ENCODE data around the gene EGR4.
A peak's percentile ranks its signal among the peaks of the same experiment; 100 is the strongest.

EGR4 gene

DNA sequence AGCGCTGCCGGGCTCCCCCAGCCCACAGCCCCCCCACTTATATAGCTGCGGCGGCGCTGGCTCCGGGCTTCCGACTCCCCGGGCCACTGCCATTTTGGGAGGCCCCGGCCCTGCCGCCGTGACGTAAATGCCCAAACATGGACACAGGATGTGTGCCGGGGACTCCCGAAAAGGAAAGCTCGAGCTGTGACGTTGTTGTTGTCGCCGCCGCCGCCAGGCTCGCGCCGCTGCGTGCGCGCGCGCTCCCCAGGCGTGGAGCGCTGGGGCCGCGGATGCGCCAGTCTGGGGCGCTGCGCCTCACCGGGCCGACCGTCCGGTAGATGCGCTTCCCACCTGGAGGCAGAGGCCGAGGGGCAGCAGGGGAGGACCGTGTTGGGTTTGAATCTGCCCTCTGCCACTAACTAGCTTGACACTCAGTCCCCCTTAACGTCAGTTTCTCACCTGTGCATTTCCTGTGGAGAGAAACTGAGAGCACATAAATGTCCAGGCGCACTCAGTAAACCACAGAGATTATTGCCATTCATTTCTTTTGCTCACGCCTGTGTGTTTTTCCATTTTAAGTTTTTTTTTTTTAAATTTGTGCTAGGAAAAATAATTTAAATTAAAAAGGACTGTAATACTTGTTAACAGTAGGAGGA lies at the start of gene EGR4:
EGR4 (minus strand) TSS at position 15 of the 638 bp plus-strand sequence. CDS start 231 bp downstream, outside the sequence.
- peak; percentile 80 to 87 for DNase-seq (ENCODE audit: low read depth in 2 of 2)

DNA sequence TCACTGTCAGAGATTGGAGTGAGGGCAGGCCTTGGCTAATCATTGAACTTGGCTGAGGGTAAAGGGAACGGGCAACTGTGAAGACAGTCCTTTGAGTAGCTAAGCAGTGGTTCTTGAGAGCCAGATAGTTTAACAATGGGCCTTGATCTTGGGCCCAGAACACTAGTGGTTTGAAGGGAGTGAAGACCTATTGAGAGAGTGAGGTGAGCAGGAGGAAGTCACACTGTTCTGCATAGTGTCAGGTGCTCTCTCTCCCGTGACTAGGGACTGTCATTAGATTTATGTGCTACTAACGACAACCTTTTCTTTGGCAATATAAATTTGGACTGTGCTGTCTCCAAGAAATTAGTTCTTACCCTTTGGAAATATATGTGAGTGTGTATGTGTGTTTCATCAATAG lies 47.7 kb upstream of the EGR4 start:
- no peak for DNase-seq (ENCODE audit: low read depth in 2 of 2)

DNA sequence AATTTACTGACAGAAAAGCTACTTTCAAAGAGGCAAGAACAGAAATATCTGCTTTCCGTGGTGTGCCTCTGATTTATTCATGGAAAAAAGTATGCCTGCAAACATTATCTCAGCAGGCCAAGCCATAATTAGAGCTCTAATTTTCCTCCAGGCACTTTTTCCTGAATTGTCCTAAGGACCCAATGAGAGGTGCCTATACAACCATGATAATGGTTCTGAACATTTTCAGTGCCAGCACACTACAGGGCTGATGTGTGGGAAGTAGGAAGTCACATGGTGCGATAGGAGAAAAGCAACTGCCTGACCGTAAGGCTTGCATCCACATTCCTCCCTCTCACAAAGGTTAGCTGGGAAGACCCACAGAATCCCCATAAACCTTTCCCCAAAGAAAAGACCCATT lies 45.9 kb upstream of the EGR4 start:
- DNase-seq (ENCODE audit: low read depth in 2 of 2), result no peak

DNA sequence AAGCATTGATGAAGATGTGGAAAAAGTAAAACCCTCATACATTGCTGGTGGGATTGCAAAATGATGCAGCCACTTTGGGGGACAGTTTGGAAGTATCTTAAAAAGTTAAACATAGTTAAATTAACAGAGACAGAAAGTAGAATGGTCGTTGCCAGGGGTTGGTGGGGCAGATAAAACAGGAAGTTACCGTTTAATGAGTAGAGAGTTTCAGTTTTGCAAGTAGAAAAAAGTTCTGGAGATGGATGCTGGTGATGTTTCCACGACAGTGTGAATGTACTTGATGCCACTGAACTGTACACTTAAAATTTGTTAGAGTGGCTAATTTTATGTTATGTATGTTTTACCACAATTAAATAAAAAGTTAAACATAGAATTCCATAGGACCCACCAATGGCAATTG lies 44.5 kb upstream of the EGR4 start:
- DNase-seq (ENCODE audit: low read depth in 2 of 2), result no peak

DNA sequence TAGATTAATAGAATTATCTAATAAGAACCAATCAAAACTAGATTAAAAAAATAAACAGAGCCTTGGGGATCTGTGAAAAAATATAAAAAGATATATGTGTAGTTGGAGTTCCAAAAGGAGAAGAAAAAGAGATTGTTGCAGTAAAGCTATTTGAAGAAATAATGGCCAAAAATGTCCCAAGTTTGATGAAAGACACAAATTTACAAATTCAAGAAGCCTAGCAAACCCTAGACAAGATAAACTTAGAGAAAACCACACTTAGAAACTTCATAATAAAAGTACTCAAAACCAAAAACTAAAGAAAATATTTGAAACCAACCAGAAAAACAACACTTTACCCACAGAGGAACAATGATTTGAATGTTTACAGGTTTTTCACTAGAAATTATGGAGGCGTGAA lies 41.3 kb upstream of the EGR4 start:
- DNase-seq (ENCODE audit: low read depth in 2 of 2), result no peak

DNA sequence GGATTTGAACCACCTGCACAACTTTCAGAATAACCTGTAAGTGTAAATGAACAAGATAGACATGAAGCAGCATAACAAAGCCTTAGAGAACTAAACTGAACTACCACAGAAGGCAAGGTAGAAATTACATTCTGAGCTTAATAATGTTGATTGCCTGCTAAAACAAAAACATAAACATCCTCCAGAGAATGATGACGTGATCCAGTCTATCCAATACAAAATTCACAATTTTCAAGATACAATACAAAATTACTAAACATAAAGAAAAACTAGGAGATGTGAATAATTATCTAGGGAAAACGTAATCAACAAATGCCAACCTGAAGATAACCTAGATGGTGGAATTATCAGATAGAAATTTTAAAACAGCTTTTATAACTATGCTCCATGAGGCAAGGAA lies 40.7 kb upstream of the EGR4 start:
- no peak for DNase-seq (ENCODE audit: low read depth in 2 of 2)

DNA sequence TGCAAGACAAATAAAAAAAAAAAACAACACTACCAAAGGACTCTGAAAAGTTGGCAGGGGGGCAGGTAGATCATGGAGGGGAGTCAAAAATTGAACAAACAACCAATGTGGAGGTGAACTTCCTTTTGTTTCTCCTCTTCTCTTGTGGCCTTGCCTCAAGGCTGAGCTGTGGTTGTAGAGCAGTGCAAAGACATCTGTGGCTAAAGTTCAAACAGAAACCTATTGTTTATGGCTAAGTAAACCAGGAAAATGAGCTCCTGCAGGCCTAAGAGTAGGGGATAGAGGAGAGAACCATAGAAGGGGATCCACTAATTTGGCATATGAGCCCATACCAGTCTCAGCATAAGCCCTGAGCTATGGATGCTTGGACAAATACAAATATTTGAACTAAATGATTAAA lies 40.2 kb upstream of the EGR4 start:
- no peak for DNase-seq (ENCODE audit: low read depth in 2 of 2)

DNA sequence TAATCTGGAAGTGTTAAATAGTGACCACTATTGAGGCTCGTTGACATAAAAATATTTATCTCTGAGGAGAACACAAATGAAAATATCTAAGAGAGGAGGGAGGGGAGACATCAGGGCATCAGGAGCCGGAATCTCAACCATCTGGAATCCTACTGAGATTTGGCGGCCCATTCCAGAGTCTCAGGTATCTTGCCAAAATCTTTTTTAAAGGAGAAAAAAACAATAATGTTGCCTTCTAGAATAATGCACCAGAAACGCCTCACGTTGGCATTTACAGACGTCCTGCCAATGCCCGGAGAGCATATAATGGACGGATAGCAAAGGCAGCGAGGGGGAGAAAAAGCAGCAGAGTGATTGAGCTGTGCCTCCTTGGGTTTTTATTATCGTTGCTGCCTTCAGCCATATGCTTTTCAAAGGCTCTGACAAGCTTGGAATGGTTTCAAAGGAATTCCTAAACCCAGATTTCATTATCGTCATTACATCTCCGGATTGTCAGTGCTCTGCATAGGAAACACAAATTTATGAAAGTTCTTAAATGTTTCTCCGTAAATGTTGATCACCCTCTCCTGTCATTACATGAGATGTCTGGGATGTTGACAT lies 30.9 kb upstream of the EGR4 start:
- no peak for DNase-seq (ENCODE audit: low read depth in 2 of 2)

DNA sequence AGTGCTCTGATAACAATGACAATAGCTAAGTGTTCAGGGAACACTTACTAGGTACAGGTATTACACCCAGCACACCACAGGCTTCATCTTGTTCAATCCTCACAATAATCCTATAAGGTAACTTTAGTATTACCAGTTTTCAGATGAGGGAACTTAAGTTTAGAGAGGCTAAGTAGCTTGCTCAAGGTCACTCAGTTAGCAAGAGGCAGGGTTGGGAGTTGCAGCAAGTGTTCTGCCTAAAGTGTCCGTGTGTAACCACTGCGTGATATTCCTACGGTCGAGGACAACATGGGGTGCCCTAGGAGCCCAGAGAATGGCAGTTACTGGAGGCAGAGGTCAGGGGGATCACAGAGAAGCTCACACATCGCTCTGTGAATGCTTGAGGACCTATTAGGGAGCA lies 30.2 kb upstream of the EGR4 start:
- no peak for DNase-seq (ENCODE audit: low read depth in 2 of 2)

DNA sequence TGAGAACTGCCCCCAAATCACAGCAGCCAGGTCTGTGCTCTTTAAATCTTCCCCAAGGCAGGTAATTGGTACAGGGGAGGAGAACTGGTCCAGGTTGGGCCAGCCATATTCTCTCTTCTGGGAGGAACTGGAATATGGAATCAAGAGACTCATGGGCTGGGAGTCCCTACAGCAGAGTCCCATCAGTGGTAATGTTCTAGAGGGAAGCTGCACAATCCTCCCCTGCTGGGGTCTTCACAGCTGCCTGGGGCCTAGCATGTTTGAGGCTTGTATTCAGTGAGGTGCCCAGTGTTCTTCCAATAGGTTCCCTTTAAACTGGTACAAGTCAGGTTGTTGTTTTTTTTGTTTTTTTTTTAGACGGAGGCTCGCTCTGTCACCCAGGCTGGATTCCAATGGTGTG lies 21.1 kb upstream of the EGR4 start:
- no peak for DNase-seq (ENCODE audit: low read depth in 2 of 2)

DNA sequence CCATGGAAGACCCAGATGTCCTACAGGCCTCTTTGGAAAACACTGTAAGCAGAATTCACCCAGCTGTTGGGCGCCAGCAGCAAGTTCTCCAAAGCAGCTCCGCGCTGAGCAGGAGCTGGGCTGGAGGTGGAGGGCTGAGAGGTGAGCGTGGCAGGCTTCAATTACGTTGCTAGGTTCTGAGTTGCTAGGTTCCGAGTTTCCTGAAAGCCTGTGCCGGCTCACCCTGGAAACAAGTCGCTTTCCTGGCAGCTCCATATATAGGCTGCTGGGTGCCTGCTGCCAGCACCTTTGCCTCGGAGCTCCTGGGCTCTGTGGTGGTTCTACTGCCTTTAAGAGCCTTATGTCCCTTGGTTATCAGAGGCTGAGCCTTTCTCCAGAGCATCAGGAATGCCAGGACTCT lies 14.4 kb upstream of the EGR4 start:
- no peak for DNase-seq (ENCODE audit: low read depth in 2 of 2)

DNA sequence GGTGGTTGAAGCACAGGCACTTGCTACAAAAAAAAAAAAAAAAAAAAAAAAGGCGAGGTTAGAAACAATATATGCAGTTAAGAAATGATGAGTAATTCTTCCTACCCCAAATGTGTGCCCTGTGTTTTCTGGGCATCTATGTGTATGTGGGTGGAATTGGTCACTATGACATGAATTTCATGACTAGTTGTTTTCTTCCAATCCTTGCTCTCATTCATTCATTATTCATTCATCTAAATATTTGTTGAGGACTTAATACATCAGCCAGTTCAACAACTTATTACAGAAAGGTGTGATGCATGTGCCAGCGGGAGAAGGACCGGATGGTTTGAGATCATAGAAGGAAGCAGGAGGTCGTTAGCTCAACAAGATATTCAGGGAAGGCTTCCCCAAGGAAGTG lies 8.3 kb upstream of the EGR4 start:
- no peak for DNase-seq (ENCODE audit: low read depth in 2 of 2)

DNA sequence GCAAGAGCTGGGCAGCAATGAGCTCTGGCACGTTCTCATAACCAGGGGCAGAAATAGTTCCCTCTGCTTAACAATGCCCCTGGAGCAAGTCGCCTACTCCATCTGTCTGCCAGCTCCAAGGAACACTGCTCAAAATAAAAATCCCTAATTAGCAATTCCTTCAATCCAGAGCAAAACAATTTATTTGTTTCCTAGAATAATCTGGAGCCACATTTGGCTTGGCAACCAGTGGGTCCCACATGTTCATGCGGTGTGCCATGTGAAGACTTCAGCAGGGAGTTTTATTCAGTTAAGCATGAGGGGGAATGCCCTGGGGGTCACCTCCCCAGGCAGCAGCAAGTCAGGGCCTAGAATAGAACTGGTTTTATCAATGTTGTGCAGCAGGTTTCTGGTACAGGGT lies 7.6 kb upstream of the EGR4 start:
- no peak for DNase-seq (ENCODE audit: low read depth in 2 of 2)

DNA sequence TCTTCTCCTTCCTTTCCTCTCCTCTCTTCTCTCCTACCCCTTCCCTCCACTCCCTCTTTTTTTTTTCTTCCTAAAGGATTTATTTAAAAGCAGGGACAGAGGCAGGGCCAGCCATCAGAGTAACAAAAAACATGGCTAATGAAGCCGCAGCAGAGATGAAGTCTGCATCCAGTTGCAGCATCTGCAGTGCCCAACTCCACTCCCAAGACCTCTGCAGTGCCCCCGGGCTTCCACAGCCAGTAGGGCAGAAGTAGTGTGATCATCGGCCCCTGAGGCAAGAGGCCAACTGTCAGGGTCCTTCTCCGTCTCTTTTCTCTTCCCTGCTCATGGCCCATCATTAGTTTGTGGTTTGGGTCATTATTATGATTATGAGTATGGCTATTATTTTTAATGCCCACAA lies 4.2 kb upstream of the EGR4 start:
- DNase-seq (ENCODE audit: low read depth in 2 of 2), result no peak

DNA sequence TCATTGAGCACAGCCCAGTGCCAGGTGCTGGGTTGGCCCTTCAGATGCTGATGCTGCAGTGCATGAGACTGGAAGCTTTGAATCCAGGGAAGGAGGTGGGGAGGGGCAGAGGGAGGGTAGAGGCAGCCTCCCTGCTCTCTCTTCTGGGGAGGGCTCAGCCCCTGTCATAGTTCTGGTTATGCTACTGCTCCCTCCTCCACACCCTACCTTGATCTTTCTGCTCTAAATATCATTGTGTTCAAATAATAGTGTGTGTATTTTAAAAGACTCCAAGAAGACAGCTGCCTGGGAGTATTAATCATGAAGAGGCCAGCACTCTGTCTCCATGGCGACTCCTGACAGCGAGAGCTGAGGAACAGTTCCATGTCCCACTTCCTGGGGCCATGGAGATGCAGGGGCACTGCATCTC lies 3.8 kb upstream of the EGR4 start:
- DNase-seq (ENCODE audit: low read depth in 2 of 2), result no peak

DNA sequence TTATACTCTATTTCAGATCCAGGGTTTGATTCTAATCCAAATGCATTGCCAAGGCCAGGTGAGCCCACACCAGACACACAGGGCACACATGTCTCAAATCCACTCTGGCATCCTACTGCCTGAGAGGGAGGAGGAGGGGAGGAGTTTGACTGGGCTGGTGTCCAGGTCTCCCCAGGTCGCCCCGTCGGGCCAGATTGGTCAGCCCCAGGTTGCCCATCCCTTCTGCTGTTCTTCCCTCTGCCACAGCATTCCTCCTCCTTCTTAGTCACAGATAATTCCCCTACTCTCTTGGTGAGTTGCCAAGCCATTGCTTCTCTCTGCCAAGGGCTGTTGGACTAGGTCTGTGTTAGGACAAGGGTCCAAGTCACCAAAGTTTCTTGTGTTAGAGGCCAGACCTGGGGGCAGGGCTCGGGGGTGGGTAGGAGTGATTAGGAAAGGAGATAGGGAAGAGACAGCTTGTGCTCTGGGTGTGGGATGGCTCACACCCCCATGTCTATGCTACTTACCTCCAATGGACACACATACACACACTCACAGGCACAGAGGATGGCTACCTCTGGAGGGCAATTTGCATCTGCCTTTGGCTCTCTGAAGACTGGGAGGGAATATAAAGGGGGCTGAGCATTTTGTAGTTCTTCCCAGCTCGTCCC lies 2.5 kb upstream of the EGR4 start:
- no peak for DNase-seq (ENCODE audit: low read depth in 2 of 2)

DNA sequence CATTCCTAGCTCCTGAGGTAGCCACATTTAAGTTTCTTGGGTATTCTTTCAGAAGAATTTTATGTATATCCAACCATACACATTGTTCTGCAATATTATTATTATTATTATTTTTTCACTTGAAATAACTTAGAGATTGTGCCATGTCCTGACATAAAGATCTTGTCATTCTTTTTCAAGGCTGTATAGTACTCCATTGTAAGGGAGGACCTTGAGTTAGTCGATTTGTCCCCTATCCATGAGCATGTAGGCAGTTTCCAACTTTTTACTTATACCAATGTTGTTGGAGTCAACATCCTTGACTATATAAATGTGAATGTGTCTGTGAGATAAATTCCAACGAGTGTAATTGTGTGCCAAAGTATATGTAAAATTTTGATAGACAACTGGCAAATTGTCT lies 891 bp upstream of the EGR4 start:
- no peak for DNase-seq (ENCODE audit: low read depth in 2 of 2)

DNA sequence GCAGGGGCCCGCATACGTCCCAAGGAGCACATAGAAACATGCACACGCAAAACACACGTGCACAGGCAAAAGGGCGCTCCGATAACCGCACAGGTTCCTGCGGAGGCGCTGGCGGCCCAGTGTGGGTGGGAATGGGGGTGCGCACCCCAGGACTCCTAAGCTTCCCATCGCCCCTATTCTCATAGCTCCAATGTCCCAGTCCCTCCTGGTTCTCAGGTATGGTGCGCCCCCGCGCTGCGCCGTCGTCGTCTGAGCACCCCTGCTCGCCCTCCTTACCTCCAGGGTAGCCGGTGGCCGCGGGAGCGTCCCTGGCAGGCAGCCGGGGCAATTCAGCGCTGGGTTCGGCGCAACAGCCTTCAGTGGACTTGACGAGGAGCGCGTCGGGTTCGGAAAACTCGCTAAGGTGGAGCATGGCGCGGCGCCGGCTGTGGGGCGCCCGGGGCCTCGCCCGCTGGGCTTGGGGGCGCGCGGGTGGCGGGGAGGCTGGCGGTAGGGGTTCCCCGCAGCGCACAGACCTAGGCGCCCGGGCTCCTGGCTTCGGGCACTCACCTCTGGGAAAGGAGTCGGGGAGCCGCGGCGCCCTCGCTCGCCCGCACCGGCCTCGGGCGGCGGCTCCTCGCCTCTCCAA lies 328 bp downstream of the EGR4 start:
- DNase-seq (ENCODE audit: low read depth in 2 of 2), result no peak

DNA sequence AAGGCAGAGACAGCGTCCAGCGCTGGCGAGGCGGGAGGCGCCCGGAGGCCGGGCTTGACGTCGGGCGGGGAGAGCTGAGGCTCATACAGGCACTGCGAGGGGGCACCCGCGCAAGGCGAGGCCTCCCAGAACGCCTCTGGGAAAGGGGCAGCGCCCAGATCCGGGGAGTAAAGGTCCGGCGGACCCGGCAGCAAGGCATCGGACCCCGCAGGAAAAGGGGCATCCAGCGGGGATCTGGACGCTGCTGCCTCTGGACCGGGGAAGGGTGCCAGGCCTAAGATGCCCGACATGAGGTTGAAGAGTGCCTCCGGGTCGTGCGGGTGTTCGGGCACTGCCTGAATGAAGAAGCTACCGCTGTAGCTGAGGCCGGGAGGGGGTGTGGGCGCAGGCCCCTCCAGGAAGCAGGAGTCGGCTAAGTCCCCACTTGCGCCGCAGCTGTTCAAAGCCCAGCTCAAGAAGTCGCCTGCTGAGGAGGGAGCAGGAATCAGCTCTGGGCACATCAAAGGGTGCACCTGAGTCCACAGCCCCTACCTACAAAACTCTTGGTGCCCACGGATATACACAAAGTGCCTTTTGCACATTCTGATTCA lies 937 bp downstream of the EGR4 start:
- no peak for DNase-seq (ENCODE audit: low read depth in 2 of 2)

DNA sequence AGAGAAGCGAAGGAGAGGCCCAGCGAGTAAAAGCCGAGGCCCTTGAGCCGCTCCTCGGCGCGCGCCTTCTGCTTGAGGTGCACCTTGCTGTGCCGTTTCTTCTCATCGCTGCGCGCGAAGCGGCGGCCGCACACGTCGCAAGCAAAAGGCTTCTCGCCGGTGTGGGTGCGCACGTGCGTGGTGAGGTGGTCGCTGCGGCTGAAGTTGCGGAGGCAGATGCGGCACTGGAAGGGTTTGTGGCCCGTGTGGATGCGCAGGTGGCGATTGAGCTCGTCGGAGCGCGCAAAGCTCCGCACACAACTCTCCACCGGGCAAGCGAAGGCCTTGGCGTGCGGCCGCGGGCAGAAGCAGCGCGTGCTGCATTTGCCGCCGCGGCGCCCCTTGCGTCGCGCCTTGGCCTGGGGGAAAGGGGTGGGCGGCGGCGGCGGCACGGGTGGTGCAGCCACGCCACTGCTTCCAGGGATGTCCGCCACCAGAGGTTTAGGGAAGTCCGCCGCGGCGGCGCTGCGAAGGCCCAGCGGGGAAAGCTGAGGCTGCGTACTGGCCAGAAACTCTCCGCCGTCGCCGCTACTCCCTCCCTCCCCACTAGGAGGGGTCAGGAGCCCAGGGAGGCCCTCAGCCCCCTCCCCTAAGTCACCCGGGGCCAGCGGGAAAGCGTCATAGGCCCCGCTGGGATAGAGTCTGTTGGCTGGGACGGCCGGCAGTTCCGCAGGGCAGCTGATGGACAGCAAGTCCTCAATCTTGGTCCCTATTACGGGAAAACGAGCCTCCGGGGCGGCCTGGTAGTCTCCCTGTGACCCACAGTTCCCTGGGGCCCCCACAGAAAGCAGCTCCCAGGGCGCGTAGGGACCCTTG lies 1.7 kb downstream of the EGR4 start:
- no peak for DNase-seq (ENCODE audit: low read depth in 2 of 2)

DNA sequence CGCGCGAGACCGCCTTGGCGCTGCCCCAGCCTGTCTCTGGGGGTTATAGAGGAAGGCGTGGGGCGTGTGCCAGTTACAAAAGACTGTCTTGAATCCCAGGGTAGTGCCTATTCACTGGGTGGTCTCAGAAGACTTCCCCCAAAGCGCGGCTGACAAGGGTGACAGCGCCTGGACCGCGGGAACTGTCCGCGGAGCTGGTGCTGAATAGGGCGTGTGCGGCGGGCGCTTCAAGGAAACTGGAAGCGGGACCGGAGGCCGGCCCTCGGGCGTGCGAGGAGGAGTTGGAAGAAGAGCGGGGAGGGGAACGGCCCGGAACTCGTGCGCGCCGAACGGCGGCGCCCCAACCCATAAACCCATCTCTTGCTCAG lies 2.3 kb downstream of the EGR4 start:
- DNase-seq (ENCODE audit: low read depth in 2 of 2), result peak in 1 of 2 experiments; percentile 48
